RCC 7860 (cell line): ENCODE results near the gene TCF23.
"Not testable (repeated sequence)": the region's sequence is repeated elsewhere in the genome, so short reads cannot be mapped to it uniquely, and the experiment has no call there.

Experiments
- DNase-seq: peaks from one replicate; pipeline ENCODE4 v3.0.0-alpha.2; 2015; ENCODE audit warnings: low spot score
- FAIRE-seq: peaks from 2 replicates; lab custom pipeline; 2012; peaks lifted over from hg19 to GRCh38; lab: Jason Lieb, UNC

TCF23 gene

GRCh38 chr2:27152102-27152795 is 3.4 kb downstream of the TCF23 start:
- FAIRE-seq (no peak), DNase-seq (no peak)

GRCh38 chr2:27152796-27153464 is 4.1 kb downstream of the TCF23 start:
- FAIRE-seq (no peak), DNase-seq (no peak)

- DNase-seq (no peak), FAIRE-seq (no peak)
Observed at GRCh38 chr2:27154488-27154887, 5.7 kb downstream of the TCF23 start.

- FAIRE-seq (no peak), DNase-seq (no peak)
Observed at GRCh38 chr2:27155069-27155520, 6.3 kb downstream of the TCF23 start.

GRCh38 chr2:27158468-27158867 is 9.7 kb downstream of the TCF23 start:
- FAIRE-seq (no peak), DNase-seq (no peak)

- FAIRE-seq (no peak), DNase-seq (no peak)
Observed at GRCh38 chr2:27159271-27159670, 10.5 kb downstream of the TCF23 start.

GRCh38 chr2:27160191-27160590 is 11.4 kb downstream of the TCF23 start:
- FAIRE-seq (no peak), DNase-seq (no peak)

GRCh38 chr2:27162151-27163121 is 13.6 kb downstream of the TCF23 start:
- no peak for DNase-seq
- no peak for FAIRE-seq

- DNase-seq (no peak), FAIRE-seq (no peak)
Observed at GRCh38 chr2:27164960-27165763, 16.4 kb downstream of the TCF23 start.

GRCh38 chr2:27170581-27171337 is 22.0 kb downstream of the TCF23 start:
- FAIRE-seq (no peak), DNase-seq (no peak)

GRCh38 chr2:27171351-27171848 is 22.6 kb downstream of the TCF23 start:
- DNase-seq: no peak

GRCh38 chr2:27174638-27175037 is 25.8 kb downstream of the TCF23 start:
- no peak for FAIRE-seq
- no peak for DNase-seq

More at GRCh38 chr2:27171351-27171848, 22.6 kb downstream of the TCF23 start:
- no peak for FAIRE-seq

GRCh38 chr2:27175330-27175729 is 26.5 kb downstream of the TCF23 start:
- FAIRE-seq: no peak
- no peak for DNase-seq

- DNase-seq, FAIRE-seq: not testable (repeated sequence)
Observed at GRCh38 chr2:27175781-27176180, 27.0 kb downstream of the TCF23 start.

GRCh38 chr2:27177441-27178351 is 28.9 kb downstream of the TCF23 start:
- FAIRE-seq: no peak
- DNase-seq: no peak

- FAIRE-seq: no peak
- DNase-seq: no peak
Observed at GRCh38 chr2:27178469-27178868, 29.7 kb downstream of the TCF23 start.

- FAIRE-seq (no peak), DNase-seq (no peak)
Observed at GRCh38 chr2:27179344-27180000, 30.7 kb downstream of the TCF23 start.

- no peak for DNase-seq
- no peak for FAIRE-seq
Observed at GRCh38 chr2:27182346-27182745, 33.5 kb downstream of the TCF23 start.
